NK-92 treated with Interleukin-12 subunit alpha and Interleukin-12 subunit beta, amount 100 ng/mL, for 24 hours (cell line): ENCODE results near the gene YJEFN3.

ENCODE experiments used
- DNase-seq: peaks from one replicate; lab custom pipeline; 2025; lab: John Stamatoyannopoulos, UW

Gene YJEFN3

GRCh38 chr19:19528721-19529490 lies at the start of gene YJEFN3:
Gene YJEFN3 (plus strand): TSS chr19:19528911. CDS start chr19:19528933, 22 bp downstream.
- no peak for DNase-seq

- DNase-seq, result no peak
Observed at GRCh38 chr19:19480688-19481087, 48.0 kb upstream of the YJEFN3 start.

- DNase-seq, result no peak
Observed at GRCh38 chr19:19482809-19483596, 45.7 kb upstream of the YJEFN3 start.

- no peak for DNase-seq
Observed at GRCh38 chr19:19485161-19485997, 43.3 kb upstream of the YJEFN3 start.

GRCh38 chr19:19485998-19486290 lies 42.8 kb upstream of the YJEFN3 start:
- no peak for DNase-seq

- DNase-seq, result no peak
Observed at GRCh38 chr19:19486343-19487076, 42.2 kb upstream of the YJEFN3 start.

GRCh38 chr19:19487077-19487949 lies 41.4 kb upstream of the YJEFN3 start:
- DNase-seq, result no peak

GRCh38 chr19:19487950-19488874 lies 40.5 kb upstream of the YJEFN3 start:
- no peak for DNase-seq

- DNase-seq, result peak; percentile 80
Observed at GRCh38 chr19:19488875-19489690, 39.6 kb upstream of the YJEFN3 start.

GRCh38 chr19:19489804-19490204 lies 38.9 kb upstream of the YJEFN3 start:
- no peak for DNase-seq

GRCh38 chr19:19490214-19490968 lies 38.3 kb upstream of the YJEFN3 start:
- peak; percentile 43 for DNase-seq

GRCh38 chr19:19491321-19492025 lies 37.2 kb upstream of the YJEFN3 start:
- DNase-seq, result no peak

- DNase-seq, result no peak
Observed at GRCh38 chr19:19492026-19492610, 36.6 kb upstream of the YJEFN3 start.

GRCh38 chr19:19493841-19494546 lies 34.7 kb upstream of the YJEFN3 start:
- no peak for DNase-seq

GRCh38 chr19:19495614-19496603 lies 32.8 kb upstream of the YJEFN3 start:
- no peak for DNase-seq
